B cell (primary cell): Measurements from ENCODE around the gene SEC63. TPM values are rescaled to one million over a fixed set of nuclear protein-coding genes. Genes with fewer than 3 reads are reported as not detected.
A peak's percentile ranks its signal among the peaks of the same experiment; 100 is the strongest.

Experiments used
- ATAC-seq: fragments of 200-7000 bp; cut with Tn5 transposase; one replicate; pipeline ENCODE4 v1.10.0; 2021; ENCODE audit warnings: low read depth, mild to moderate bottlenecking, moderate number of reproducible peaks, moderate library complexity
- CTCF ChIA-PET: fragments of 350-600 bp; sonication (Branson Sonifier 250); formaldehyde crosslinking; loops from one replicate; lab custom pipeline; 2021; ENCODE audit warnings: antibody characterized with exemption, inconsistent platforms; lab: Charles Lee
- POLR2A ChIA-PET: fragments of 350-600 bp; sonication (Branson Sonifier 250); formaldehyde crosslinking; loops from one replicate; lab custom pipeline; 2021; ENCODE audit warnings: antibody characterized with exemption; lab: Charles Lee
- DNase-seq: peaks from one replicate; pipeline ENCODE4 v3.0.0; 2013
- H2AFZ ChIP-seq: 2 replicates; pipeline ENCODE4 v1.6.1; 2012; ENCODE audit warnings: mild to moderate bottlenecking, low read depth, low read length; ENCODE audit not compliant: insufficient read depth, poor library complexity, severe bottlenecking
- H3K27ac ChIP-seq, 2 donors: 1 replicate in 1 of 2; 2 replicates in 1 of 2; pipeline ENCODE4 v1.5.1; 2012 to 2013; ENCODE audit warnings: low read length in 2 of 2, mild to moderate bottlenecking in 2 of 2, moderate library complexity in 1 of 2
- H3K27me3 ChIP-seq, 4 experiments: fragments of 200-600 bp in 1 of 4; sonication (generic) in 1 of 4; replicated peaks in 1 of 4; 1 replicate in 2 of 4; 2 replicates in 2 of 4; pipeline versions ENCODE4 v1.6.1 to v1.7.0; 2013 to 2016; ENCODE audit warnings: low read length in 3 of 4, mild to moderate bottlenecking in 2 of 4, mixed read lengths in 1 of 4, moderate library complexity in 1 of 4; ENCODE audit not compliant: insufficient read depth in 4 of 4, control insufficient read depth in 3 of 4; ENCODE audit errors: control extremely low read depth in 1 of 4
- H3K36me3 ChIP-seq, 2 experiments: replicated peaks in 1 of 2; 1 replicate in 1 of 2; 2 replicates in 1 of 2; pipeline versions ENCODE4 v1.6.1 to v1.7.1; 2013; ENCODE audit warnings: low read length in 1 of 2; ENCODE audit not compliant: insufficient read depth in 2 of 2, control insufficient read depth in 1 of 2; ENCODE audit errors: control extremely low read depth in 1 of 2, extremely low read depth in 1 of 2
- H3K4me1 ChIP-seq, 2 donors: fragments of 200-600 bp in 1 of 2; sonication (generic) in 1 of 2; 1 replicate in 1 of 2; 2 replicates in 1 of 2; pipeline versions ENCODE4 v1.5.1 to v1.6.1; 2013 to 2017; ENCODE audit warnings: low read length in 2 of 2; ENCODE audit not compliant: control insufficient read depth in 2 of 2, insufficient read depth in 2 of 2
- H3K4me2 ChIP-seq: replicated peaks from 2 replicates; pipeline ENCODE3; 2012; ENCODE audit warnings: mild to moderate bottlenecking, low read depth, low read length; ENCODE audit not compliant: poor library complexity, severe bottlenecking
- H3K4me3 ChIP-seq, 5 experiments: fragments of 200-600 bp in 1 of 5; sonication (generic) in 1 of 5; 1 replicate in 3 of 5; 2 replicates in 2 of 5; pipeline versions ENCODE4 v1.5.1 to v1.7.0; 2011 to 2016; ENCODE audit warnings: low read length in 4 of 5, mild to moderate bottlenecking in 4 of 5, low read depth in 2 of 5, control low read depth in 1 of 5, moderate library complexity in 1 of 5; ENCODE audit not compliant: insufficient read depth in 1 of 5; ENCODE audit errors: control extremely low read depth in 1 of 5, extremely low read depth in 1 of 5
- H3K79me2 ChIP-seq: fragments of 200-600 bp; sonication (generic); one replicate; pipeline ENCODE4 v1.6.0; 2016; ENCODE audit warnings: low read length; ENCODE audit not compliant: control insufficient read depth, insufficient read depth
- H3K9ac ChIP-seq: fragments of 200-600 bp; sonication (generic); 2 replicates; pipeline ENCODE4 v1.6.1; 2017; ENCODE audit warnings: mild to moderate bottlenecking, low read length, moderate library complexity
- H3K9me3 ChIP-seq, 3 donors: one replicate each; pipeline versions ENCODE4 v1.6.1 to v1.7.1; 2013; ENCODE audit warnings: low read length in 2 of 3; ENCODE audit not compliant: control insufficient read depth in 2 of 3, insufficient read depth in 1 of 3; ENCODE audit errors: control extremely low read depth in 1 of 3
- H4K20me1 ChIP-seq: 2 replicates; pipeline ENCODE4 v1.6.0; 2012; ENCODE audit warnings: mild to moderate bottlenecking, low read length; ENCODE audit not compliant: insufficient read depth, control insufficient read depth, poor library complexity, severe bottlenecking
- H3K27ac Mint-ChIP-seq: one replicate; pipeline ENCODE4 v1.8.0; 2021; ENCODE audit warnings: mixed read lengths
- H3K27me3 Mint-ChIP-seq: one replicate; pipeline ENCODE4 v1.8.0; 2021; ENCODE audit warnings: mixed read lengths
- H3K4me1 Mint-ChIP-seq: one replicate; pipeline ENCODE4 v1.8.0; 2021; ENCODE audit warnings: mixed read lengths
- H3K4me3 Mint-ChIP-seq: one replicate; pipeline ENCODE4 v1.8.0; 2021; ENCODE audit warnings: mixed read lengths
- H3K9me3 Mint-ChIP-seq: one replicate; pipeline ENCODE4 v1.8.0; 2022; ENCODE audit warnings: mixed read lengths; ENCODE audit not compliant: insufficient read depth
- EZH2 ChIP-seq: IDR thresholded peaks from 2 replicates; pipeline ENCODE4 v1.6.1; 2012; ENCODE audit warnings: borderline replicate concordance, low read depth, mild to moderate bottlenecking, moderate library complexity, low read length; ENCODE audit not compliant: insufficient read depth, poor library complexity, severe bottlenecking
- WGBS: methylation state at CpG from one replicate; pipeline ENCODE4 v1.1.5; 2013; ENCODE audit warnings: missing lambda C conversion rate; ENCODE audit not compliant: insufficient coverage; 5-methylcytosine and 5-hydroxymethylcytosine counted together
- intact Hi-C: fragments of 100-400 bp; cut with micrococcal nuclease; formaldehyde crosslinking; loops from one replicate; pipeline ENCODE4 v1.10.0; 2022
- polyA plus RNA-seq: library from polyadenylated mRNA; depleted of rRNA; stranded (reverse); fragments of >200 nt; gene quantifications from 2 replicates; pipeline ENCODE4 v1.2.3, GENCODE V29; 2012
- total RNA-seq, 2 donors: library from RNA; stranded (reverse); fragments of 120-200 nt in 1 of 2; gene quantifications; 1 replicate in 1 of 2; 2 replicates in 1 of 2; pipeline versions ENCODE4 v1.2.3 to v1.2.4, GENCODE V29; 2013 to 2022
- TF ChIP-seq, protein P1 (sequence below): fragments of 200-600 bp; IDR thresholded peaks from one replicate; pipeline ENCODE4 v1.8.0; 2022; ENCODE audit warnings: antibody characterized with exemption, mild to moderate bottlenecking

SEC63 gene
- total and polyA plus RNA-seq, 2 donors (not counting 1 experiment from before 2014, with no cell fraction given): 12.5 to 79.5 TPM

DNA sequence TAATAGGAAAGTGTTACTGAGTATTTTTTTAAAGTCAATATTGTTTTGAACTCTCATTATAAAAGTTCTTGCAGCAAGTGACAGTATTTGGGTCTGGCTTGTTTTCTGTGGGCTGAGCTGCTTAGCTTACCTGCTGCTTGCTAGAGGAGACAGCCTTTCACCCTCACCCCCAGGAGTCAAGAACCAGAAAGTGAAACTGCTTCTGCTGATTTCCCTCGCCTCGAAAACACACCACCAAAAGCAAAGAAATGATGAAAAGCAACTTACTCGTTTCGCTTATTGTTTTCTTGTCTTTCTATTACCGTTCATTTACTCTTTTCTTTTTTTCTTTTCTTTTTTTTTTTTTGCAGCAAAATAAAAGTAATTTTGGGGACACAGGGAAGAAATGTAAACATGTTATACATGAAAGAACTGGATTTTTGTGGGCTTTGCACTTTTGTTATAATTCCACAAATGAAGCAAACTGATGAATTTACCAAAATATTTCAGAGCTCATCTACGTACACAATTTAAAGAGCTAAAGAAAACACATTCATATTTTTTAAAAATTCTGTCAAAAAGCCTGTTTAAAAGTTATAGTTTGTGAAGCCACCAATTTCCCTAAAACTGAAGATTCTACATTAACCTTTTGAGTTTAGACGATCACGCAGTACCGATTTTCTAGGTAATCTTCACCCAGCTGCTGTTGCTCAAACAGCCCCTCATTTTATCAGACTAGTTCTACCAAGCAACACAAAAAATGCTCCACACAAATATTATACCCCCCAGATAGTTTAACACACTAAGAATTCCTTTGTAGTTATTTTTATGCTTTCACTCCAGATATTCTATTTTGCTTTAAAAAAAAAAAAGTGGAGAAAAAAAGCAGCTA, 135.6 kb downstream of the SEC63 start:
- Histone ChIP-seq H3K9ac (peak overlapping the region; percentile 82), H3K27me3 (no peaks in the 10 kb centered on the region), H4K20me1 (no peaks in the 10 kb centered on the region), H3K4me3 (peak overlapping the region; percentile 60 to 95 (median 68)), H3K9me3 (no peaks in the 10 kb centered on the region), H3K27ac (peak overlapping the region; percentile 92 to 95), H3K79me2 (peaks cover 39% of the 10 kb centered on the region), H2AFZ (peak overlapping the region; percentile 62), H3K4me1 (peaks cover 51 to 64% of the 10 kb centered on the region in 2 donors), H3K36me3 (peaks cover 0 to 5% of the 10 kb centered on the region in 2 experiments), H3K4me2 (peak overlapping the region; percentile 75)
- DNase-seq: peak; percentile 74
- Mint-ChIP-seq H3K9me3 (no peaks in the 10 kb centered on the region), H3K27ac (peak overlapping the region; percentile 97), H3K4me1 (peaks cover 71% of the 10 kb centered on the region), H3K4me3 (peak overlapping the region; percentile 97), H3K27me3 (no peaks in the 10 kb centered on the region)
- 5% methylated on average over 5 of the region's 9 CpGs for WGBS
- no peak for ATAC-seq
- CTCF ChIA-PET: interaction anchor here (0.7 to 2.9 kb wide), 5 partner anchors 26 to 1377 kb away, joined by 3 to 40 read pairs (median 3); no protein-coding TSS in a partner anchor
- POLR2A ChIA-PET: interaction anchor here (0.6 to 1.3 kb wide), 4 partner anchors 11 to 363 kb away, joined by 3 to 5 read pairs (median 3); partner anchors contain the start of gene PDSS2
- TF ChIP-seq, protein P1, sequence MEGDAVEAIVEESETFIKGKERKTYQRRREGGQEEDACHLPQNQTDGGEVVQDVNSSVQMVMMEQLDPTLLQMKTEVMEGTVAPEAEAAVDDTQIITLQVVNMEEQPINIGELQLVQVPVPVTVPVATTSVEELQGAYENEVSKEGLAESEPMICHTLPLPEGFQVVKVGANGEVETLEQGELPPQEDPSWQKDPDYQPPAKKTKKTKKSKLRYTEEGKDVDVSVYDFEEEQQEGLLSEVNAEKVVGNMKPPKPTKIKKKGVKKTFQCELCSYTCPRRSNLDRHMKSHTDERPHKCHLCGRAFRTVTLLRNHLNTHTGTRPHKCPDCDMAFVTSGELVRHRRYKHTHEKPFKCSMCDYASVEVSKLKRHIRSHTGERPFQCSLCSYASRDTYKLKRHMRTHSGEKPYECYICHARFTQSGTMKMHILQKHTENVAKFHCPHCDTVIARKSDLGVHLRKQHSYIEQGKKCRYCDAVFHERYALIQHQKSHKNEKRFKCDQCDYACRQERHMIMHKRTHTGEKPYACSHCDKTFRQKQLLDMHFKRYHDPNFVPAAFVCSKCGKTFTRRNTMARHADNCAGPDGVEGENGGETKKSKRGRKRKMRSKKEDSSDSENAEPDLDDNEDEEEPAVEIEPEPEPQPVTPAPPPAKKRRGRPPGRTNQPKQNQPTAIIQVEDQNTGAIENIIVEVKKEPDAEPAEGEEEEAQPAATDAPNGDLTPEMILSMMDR: no peak
- no peak for TF ChIP-seq EZH2
- intact Hi-C loops: loop anchor here (5.0 kb wide), 2 partner anchors 70 to 95 kb away; no protein-coding TSS in a partner anchor

DNA sequence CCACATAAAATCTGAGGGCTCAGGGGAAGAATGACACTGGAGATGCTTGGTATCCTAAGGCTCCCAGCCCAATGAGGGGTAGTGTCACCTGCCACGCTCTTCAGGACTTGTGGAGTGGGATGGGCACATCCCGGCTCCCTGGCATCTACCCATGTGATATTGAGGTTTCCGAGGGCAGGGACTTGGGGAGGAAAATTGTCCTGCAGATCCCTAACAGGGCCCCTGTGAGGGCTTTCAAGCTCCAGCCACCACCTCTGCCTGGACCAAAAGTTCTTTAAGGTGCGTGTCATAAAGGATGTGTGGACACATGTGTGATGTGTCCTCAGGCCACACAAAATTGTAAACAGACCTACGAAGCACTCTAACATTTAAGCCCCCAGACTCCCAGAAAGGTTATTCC, 136.4 kb downstream of the SEC63 start:
- Histone ChIP-seq H3K79me2 (peaks cover 45% of the 10 kb centered on the region), H4K20me1 (no peaks in the 10 kb centered on the region), H3K27ac (peak overlapping the region in 1 of 2 donors; percentile 95), H3K4me2 (peak overlapping the region; percentile 75), H3K4me1 (peaks cover 51 to 64% of the 10 kb centered on the region in 2 donors), H2AFZ (peak overlapping the region; percentile 26), H3K4me3 (peak overlapping the region in 2 of 5 experiments; percentile 39 to 95), H3K9me3 (no peaks in the 10 kb centered on the region), H3K36me3 (peaks cover 0 to 5% of the 10 kb centered on the region in 2 experiments), H3K27me3 (no peaks in the 10 kb centered on the region), H3K9ac (peak overlapping the region; percentile 82)
- WGBS: no CpG with 5 or more reads among the region's 5 CpGs
- Mint-ChIP-seq H3K27me3 (no peaks in the 10 kb centered on the region), H3K27ac (peak overlapping the region; percentile 28), H3K9me3 (no peaks in the 10 kb centered on the region), H3K4me1 (peaks cover 71% of the 10 kb centered on the region), H3K4me3 (peak overlapping the region; percentile 97)
- intact Hi-C loops: loop anchor here (5.0 kb wide), 2 partner anchors 71 to 94 kb away; no protein-coding TSS in a partner anchor
- POLR2A ChIA-PET: interaction anchor here (0.6 to 1.3 kb wide), 2 partner anchors 27 to 143 kb away, joined by 3 to 5 read pairs; no protein-coding TSS in a partner anchor
- DNase-seq: no peak
- ATAC-seq: no peak
- CTCF ChIA-PET: no interaction called here
- TF ChIP-seq, protein P1: no peak
- no peak for TF ChIP-seq EZH2
